GM18861 (cell line): ENCODE measurements around the gene RGS3.
A peak's percentile ranks its signal among the peaks of the same experiment; 100 is the strongest.
"Not testable (repeated sequence)": the region's sequence is repeated elsewhere in the genome, so short reads cannot be mapped to it uniquely, and the experiment has no call there.

Experiments
- ATAC-seq: cut with Tn5 transposase; IDR thresholded peaks from one replicate; pipeline ENCODE4 v1.9.1; 2021; ENCODE audit not compliant: unreplicated experiment

The RGS3 gene

GRCh38 chr9:113463418-113464285 lies at the start of gene RGS3:
Gene RGS3 (plus strand): TSS chr9:113463727. CDS start chr9:113463803, 76 bp downstream.
- no peak for ATAC-seq

- ATAC-seq: peak; percentile 87
Measured at GRCh38 chr9:113416149-113416721, 47.3 kb upstream of the RGS3 start.

GRCh38 chr9:113417370-113417769 lies 46.2 kb upstream of the RGS3 start:
- no peak for ATAC-seq

- no peak for ATAC-seq
Measured at GRCh38 chr9:113421726-113422125, 41.8 kb upstream of the RGS3 start.

- no peak for ATAC-seq
Measured at GRCh38 chr9:113425072-113425471, 38.5 kb upstream of the RGS3 start.

GRCh38 chr9:113426701-113427100 lies 36.8 kb upstream of the RGS3 start:
- ATAC-seq: no peak

GRCh38 chr9:113427629-113428028 lies 35.9 kb upstream of the RGS3 start:
- ATAC-seq: no peak

- ATAC-seq: no peak
Measured at GRCh38 chr9:113428062-113428615, 35.4 kb upstream of the RGS3 start.

GRCh38 chr9:113431191-113431590 lies 32.3 kb upstream of the RGS3 start:
- no peak for ATAC-seq

- ATAC-seq: no peak
Measured at GRCh38 chr9:113436728-113437515, 26.6 kb upstream of the RGS3 start.

GRCh38 chr9:113437716-113438115 lies 25.8 kb upstream of the RGS3 start:
- ATAC-seq: not testable (repeated sequence)

- no peak for ATAC-seq
Measured at GRCh38 chr9:113444736-113445135, 18.8 kb upstream of the RGS3 start.

- peak; percentile 46 for ATAC-seq
Measured at GRCh38 chr9:113446323-113446740, 17.2 kb upstream of the RGS3 start.

- ATAC-seq: no peak
Measured at GRCh38 chr9:113449376-113449775, 14.2 kb upstream of the RGS3 start.

- ATAC-seq: no peak
Measured at GRCh38 chr9:113452113-113452605, 11.4 kb upstream of the RGS3 start.

GRCh38 chr9:113454914-113455761 lies 8.4 kb upstream of the RGS3 start:
- ATAC-seq: no peak

- ATAC-seq: no peak
Measured at GRCh38 chr9:113456235-113456634, 7.3 kb upstream of the RGS3 start.

- no peak for ATAC-seq
Measured at GRCh38 chr9:113461285-113461684, 2.2 kb upstream of the RGS3 start.

GRCh38 chr9:113461943-113462342 lies 1.6 kb upstream of the RGS3 start:
- no peak for ATAC-seq

GRCh38 chr9:113462781-113463286 lies 693 bp upstream of the RGS3 start:
- ATAC-seq: no peak
